Bone marrow (tissue), 2 donors: ENCODE results near the gene C20orf173.
"Not testable (repeated sequence)": the region's sequence is repeated elsewhere in the genome, so short reads cannot be mapped to it uniquely, and the experiment has no call there.

Source experiments
- DNase-seq, 2 donors: peaks; one replicate each; lab custom pipeline; 2025; lab: John Stamatoyannopoulos, UW

Gene C20orf173

GRCh38 chr20:35546127-35546526 is 16.7 kb upstream of the C20orf173 start:
- no peak for DNase-seq

- DNase-seq: not testable (repeated sequence)
Observed at GRCh38 chr20:35544941-35545340, 15.5 kb upstream of the C20orf173 start.

- DNase-seq: no peak
Observed at GRCh38 chr20:35544436-35544835, 15.0 kb upstream of the C20orf173 start.

GRCh38 chr20:35542990-35543389 is 13.5 kb upstream of the C20orf173 start:
- no peak for DNase-seq

- peak; percentile 93 to 94 for DNase-seq
Observed at GRCh38 chr20:35541783-35542662, 12.6 kb upstream of the C20orf173 start, which contains the start of gene ERGIC3. Gene ERGIC3 (plus strand): TSS chr20:35542078. CDS start chr20:35542098, 20 bp downstream.

- DNase-seq: no peak
Observed at GRCh38 chr20:35541118-35541782, 11.8 kb upstream of the C20orf173 start.

- DNase-seq: no peak
Observed at GRCh38 chr20:35539756-35540212, 10.3 kb upstream of the C20orf173 start.

GRCh38 chr20:35527122-35527769 is 2.2 kb downstream of the C20orf173 start:
- no peak for DNase-seq

- no peak for DNase-seq
Observed at GRCh38 chr20:35525639-35526038, 3.8 kb downstream of the C20orf173 start.

GRCh38 chr20:35523298-35523888 is 6.1 kb downstream of the C20orf173 start:
- DNase-seq: no peak

- DNase-seq: no peak
Observed at GRCh38 chr20:35518955-35519354, 10.5 kb downstream of the C20orf173 start.

- DNase-seq: not testable (repeated sequence)
Observed at GRCh38 chr20:35517767-35518166, 11.7 kb downstream of the C20orf173 start.

- no peak for DNase-seq
Observed at GRCh38 chr20:35517125-35517524, 12.3 kb downstream of the C20orf173 start.

- no peak for DNase-seq
Observed at GRCh38 chr20:35515949-35516645, 13.4 kb downstream of the C20orf173 start.

- DNase-seq: no peak
Observed at GRCh38 chr20:35515341-35515740, 14.1 kb downstream of the C20orf173 start.

GRCh38 chr20:35514371-35514932 is 15.0 kb downstream of the C20orf173 start:
- DNase-seq: no peak

GRCh38 chr20:35511814-35512420 is 17.5 kb downstream of the C20orf173 start:
- DNase-seq: no peak

- DNase-seq: no peak
Observed at GRCh38 chr20:35510951-35511735, 18.3 kb downstream of the C20orf173 start.

- no peak for DNase-seq
Observed at GRCh38 chr20:35508493-35509218, 20.8 kb downstream of the C20orf173 start.
